HG03460 (cell line): ENCODE measurements around the gene TRIM75.
A peak's percentile ranks its signal among the peaks of the same experiment; 100 is the strongest.
"Not testable (repeated sequence)": the region's sequence is repeated elsewhere in the genome, so short reads cannot be mapped to it uniquely, and the experiment has no call there.

ENCODE experiments used
- ATAC-seq: cut with Tn5 transposase; IDR thresholded peaks from one replicate; pipeline ENCODE4 v1.9.1; 2021; ENCODE audit not compliant: unreplicated experiment

The TRIM75 gene

DNA sequence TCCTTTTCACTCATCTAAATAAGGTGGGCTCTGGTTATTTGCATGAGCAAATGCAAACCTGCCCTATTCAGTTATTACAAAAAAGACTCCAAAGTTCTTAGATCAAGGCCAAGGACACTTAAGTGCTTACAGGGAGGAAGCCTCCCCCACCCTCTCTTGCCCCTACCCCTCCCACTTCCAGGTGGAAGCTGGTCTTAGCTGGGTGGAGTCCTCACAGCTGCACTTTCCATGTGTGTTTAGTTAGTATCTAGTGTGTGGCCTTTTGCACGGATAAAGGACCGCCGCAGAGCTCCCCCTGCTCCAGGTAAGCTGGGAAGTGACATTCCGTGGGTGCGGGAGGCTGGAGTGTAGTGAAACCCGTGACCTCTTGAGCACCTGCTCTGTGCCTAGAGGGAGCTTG, at the start of gene TRIM75:
TSS of gene TRIM75 (plus strand) at position 222 of the 400 bp plus-strand sequence. CDS start 5,282 bp downstream, outside the sequence.
- ATAC-seq = no peak

DNA sequence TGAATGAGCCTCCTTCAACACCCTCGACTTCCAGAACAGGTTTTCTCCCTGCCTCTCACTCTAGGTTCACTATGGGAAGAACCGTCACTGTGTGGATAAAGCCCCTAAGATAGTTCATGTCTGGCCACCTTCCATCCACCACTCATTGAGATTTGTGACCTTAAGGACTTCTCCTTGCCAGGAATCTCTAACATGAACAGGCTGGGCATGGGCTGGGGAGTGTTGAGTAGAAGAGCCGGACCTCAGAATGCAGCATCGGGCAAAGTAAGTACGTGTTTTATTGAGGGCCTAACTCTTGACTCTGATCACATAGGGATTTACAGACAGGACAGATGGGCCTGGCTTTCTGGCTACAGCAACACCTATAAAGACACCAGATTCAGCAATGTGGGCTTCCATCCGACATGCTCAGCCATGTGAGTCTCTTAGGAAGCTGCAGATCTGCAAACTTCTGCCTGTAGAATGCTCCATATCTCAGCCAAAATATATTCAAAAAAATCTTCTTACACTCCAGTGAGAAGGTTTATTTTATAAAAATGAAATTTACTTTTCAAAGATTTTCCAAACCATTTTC, 48.2 kb upstream of the TRIM75 start:
- no peak for ATAC-seq

DNA sequence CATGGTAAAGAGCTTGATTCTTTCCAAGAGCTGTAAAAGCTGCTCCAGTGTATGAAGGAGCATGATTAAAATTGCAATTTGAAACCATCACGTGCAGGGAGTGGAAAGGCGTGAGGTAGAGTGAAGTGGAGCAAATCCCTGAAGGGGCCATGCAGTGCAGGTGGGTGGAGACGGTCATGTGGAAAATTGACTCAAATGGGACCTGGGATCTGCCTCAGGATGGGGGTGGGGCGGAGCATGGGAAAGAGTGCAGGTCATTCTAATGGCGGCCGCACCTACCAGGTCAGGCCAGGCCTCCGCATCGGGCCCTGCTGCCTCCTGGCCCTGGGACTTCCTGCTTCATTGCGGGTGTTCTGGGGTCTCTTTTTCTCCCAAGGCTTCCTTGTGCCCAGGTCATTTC, 47.2 kb upstream of the TRIM75 start:
- no peak for ATAC-seq

DNA sequence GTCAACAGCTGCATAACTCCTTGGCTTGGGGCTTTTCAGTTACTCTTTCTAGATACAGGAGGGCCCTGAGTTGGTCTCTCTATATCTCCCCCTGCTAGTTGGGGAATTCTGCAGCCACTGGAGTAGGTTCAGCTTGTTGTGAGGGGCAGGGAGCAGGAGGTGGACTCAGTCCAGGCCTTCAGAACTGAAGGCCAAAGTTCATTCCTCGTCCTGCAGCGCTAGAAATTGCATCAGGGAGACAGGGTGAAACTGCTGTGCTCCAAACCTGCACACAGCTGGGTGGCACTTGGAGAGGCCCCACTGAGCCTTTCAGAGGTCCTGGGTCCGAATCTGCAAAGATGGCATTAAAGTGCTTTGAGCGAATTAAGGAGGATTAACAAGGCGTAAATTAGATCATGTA, 46.8 kb upstream of the TRIM75 start:
- no peak for ATAC-seq

DNA sequence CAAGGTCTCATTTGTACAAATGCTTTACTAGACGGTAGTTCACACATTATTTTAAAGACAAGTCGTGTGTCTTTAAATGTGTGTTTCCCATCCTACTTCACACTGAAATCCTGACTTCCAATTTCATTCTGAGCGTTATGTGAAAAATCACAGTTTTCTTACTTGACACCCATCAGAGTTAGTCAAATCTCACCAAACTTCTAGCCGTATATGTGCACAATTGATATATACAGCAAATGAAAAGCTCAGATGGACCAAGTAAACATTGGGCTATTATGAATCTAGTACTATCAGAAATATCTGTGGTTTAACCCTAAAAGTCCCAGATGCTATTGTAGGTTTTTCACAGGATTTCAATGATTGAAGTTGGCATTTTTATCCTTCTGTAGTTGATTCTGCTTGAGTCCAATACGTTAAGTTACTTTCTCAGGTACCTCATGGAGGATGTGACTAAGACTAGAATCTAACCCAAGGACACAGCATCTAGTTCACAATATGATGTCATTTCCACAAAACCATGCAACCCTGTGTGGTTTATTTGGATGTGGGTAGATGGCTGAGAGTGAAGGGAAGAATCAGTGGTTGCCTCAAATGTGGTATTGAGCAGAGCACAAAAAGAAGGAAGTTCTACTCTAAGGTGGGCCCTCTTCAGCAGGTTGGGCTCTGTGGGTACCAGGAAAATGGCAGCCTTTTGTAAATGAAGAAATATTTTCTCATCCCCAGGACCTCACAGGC, 44.0 kb upstream of the TRIM75 start:
- ATAC-seq = peak; percentile 56

DNA sequence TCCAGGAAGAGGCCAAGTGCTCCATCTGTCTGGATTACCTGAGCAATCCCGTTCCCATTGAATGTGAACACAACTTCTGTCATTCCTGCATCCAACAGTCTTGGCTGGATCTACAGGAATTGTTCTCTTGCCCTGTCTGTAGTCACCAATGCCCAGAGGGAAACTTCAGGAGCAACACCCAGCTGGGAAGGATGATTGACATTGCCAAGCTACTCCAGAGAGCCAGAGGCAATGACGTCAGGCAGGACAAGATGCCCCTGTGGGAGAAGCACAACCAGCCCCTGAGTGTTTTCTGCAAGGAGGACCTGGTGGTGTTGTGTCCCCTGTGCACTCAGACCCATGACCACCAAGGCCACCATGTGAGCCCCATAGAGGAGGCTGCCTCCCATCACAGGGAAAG, 43.2 kb upstream of the TRIM75 start:
- no peak for ATAC-seq

DNA sequence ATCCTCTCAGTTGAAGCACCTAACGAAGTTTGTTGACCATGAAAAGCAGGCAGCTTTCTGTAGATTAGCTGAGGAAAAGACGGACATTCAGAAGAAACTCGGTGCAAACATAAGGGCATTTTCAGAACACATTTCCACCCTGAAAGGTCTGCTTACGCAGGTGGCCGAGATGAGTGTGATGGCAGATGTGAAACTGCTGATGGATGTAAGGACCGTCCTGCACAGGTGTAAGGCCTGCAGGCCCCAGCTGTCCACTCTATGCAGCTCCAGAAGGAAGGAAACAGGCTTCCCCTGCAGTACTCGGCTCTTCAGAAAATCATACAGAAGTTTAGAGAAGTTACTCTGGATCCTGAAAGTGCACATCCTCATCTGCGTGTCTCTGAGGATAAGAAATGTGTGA, 42.7 kb upstream of the TRIM75 start:
- no peak for ATAC-seq

DNA sequence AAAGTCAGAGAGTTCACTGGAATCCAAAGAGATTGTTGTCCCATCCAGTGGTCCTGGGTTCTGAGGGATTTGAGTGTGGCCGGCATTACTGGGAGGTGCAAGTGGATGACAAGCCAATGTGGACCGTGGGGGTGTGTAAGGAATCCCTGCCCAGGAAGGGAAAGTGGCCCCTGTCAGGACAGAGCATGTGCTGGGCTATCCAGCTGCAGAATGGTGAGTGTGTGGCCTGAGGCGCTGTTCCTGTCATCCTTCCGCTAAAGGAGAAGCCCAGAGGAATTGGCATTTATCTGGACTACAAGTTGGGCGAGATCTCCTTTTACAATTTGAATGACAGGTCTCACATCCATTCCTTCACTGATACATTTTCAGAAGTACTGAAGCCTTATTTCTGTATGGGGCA, 42.3 kb upstream of the TRIM75 start:
- ATAC-seq = no peak

DNA sequence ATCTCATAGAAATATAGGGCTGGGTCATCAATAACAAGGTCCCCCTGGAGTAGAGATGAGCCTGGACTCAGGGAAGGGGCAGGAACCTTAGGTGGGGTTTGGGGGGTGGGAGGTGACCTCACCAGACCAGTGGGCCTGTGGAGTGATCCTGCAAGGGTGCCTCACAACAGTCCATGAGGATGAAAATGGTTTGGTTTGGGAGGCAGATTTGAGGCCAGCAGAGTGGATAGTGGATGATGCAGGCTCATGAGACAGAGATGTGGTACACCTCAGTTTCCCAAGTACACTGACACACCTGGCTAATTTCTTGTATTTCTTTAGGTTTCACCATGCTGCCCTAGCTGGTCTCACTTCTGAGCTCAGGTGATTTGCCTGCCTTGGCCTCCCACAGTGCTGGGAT, 40.0 kb upstream of the TRIM75 start:
- ATAC-seq = no peak

DNA sequence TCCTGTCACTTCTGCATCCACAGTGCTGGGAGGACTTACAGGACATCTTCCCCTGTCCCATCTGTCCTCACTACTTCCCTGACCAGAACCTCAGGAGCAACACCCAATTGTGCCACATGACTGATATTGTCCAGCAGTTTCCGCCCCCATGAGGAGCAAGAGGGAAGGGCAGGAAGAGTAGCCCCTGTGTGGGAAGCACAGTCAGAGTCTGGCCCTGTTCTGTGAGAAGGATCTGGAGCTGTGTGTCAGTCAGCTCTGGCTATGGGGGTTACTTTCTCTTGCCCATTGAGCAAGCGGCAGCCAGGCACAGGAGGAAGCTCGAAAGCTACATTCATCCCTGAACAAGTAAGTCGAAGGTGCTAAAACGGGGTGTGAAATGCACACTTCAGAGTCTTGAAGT, 36.7 kb upstream of the TRIM75 start:
- no peak for ATAC-seq

DNA sequence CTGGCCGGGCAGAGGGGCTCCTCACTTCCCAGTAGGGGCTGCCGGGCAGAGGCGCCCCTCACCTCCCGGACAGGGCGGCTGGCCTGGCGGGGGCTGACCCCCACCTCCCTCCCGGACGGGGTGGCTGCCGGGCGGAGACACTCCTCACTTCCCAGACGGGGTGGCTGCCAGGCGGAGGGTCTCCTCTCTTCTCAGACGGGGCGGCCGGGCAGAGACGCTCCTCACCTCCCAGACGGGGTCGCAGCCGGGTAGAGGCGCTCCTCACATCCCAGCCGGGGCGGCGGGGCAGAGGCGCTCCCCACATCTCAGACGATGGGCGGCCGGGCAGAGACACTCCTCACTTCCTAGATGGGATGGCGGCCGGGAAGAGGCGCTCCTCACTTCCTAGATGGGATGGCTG, 33.7 kb upstream of the TRIM75 start:
- ATAC-seq = not testable (repeated sequence)

DNA sequence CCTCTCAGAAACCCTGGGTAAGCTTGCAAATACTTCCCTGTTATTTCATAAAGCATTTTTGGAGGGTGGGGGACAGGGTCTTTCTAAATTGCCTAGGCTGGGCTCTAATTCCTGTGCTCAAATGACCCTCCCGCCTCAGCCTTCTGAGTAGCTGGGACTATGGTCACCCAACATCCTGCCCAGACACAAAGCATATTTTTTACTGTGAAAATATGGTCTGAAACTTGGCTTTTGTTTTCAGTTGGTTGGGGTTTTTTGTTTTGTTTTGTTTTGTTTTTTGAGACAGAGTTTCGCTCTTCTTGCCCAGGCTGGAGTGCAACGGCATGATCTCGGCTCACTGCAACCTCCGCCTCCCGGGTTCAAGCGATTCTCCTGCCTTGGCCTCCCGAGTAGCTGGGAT, 27.9 kb upstream of the TRIM75 start:
- ATAC-seq = not testable (repeated sequence)

DNA sequence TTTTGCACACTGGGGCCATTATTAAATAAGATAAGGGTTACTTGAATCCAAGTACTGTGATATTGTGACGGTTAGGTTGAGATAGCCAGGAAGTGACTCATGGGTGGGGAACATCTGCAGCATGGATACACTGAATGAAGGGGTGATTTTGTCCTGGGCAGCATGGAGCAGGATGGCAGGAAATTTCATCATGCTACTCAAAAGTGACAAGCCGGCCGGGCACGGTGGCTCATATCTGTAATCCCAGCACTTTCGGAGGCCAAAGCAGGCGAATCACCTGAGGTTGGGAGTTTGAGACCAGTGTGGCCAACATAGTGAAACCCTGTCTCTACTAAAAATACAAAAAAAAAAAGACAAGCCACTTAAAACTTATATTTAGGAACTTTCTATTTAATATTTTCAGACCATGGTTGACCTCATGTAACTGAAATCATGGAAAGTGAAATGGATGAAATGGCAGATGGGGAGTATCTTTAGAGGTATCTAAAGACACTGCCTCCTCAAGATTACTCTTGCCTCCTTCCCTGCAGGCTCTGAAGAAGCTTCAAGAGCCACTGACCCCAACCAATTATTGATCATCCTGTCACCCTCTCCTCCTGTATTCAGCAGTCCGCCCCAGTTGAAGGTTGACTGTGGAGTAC, 25.8 kb upstream of the TRIM75 start:
- ATAC-seq = no peak

DNA sequence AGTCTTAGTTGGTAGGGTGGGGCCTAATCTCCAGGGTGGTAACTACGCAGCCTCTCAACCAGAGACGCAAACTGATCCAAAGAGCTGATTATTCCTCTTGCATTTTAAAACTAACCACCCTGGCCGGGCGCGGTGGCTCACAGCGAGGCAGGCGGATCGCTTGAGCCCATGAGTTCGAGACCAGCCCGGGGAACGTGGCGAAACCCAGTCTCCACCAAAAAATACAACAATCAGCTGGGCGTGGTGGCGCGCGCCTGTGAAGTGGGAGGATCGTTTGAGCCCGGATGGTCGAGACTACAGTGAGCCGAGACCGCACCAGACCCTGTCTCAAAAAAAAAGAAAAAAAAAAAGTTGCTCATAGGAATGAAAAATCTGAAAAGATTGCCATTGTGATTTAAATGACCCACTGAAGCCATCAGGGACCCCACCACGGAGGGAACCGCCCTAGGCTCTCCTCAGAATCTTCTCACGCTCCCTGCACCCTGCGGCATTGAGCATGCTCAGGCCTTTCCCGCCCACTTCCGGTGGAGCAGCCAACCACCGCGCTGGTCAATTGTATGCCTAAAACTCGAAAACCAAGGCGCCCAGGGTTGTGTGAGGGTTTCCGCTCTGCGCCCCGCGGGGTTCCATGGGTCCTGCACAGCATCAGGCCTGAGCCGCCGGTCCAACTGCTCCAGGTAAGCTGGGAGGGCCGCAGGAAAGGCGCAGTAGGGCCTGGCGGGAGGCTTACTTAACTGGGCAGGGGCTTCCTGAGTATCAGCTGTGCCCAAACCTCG, 22.0 kb upstream of the TRIM75 start, which contains the start of gene TRIM60:
TSS of gene TRIM60 (plus strand) at position 564 of the 776 bp plus-strand sequence. CDS start 8,074 bp downstream, outside the sequence.
- no peak for ATAC-seq

DNA sequence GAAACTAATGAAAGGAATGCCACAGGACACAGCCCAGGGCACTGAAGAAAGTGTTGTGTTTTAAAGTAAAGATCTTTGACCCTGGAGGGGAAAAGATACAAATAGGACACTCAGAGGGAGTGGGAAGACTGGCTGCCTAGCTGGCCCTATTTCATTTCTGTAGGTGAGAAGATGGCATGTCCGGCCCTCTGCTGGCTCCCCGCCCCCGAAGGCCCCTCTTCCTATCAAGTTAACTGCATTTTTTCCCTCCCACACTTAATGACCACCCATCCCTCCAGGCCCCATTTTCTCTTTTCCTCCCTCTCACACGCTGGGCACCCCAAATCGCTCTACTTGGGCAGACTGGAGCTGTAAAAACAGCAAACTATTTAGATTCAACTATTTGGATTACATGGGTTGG, 5.5 kb upstream of the TRIM75 start:
- no peak for ATAC-seq

DNA sequence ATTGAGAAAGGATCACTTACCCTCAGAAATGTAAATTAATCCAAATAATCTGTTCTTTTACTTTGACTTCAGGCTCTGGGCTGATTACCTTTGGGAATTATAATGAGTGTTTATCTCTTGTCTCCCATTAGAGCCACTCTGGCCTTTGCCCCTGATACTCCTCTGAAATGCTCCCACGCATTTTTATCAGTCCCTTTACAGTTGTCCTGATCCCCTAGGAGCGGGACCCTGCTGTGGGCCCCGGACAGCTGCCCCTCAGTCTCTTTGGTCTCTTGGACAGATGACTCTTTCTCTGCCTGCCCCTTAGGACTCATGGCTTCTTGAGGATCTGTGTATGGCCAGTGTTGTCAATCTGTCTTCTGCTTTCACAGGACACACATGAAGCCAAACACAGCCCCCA, 1.0 kb upstream of the TRIM75 start:
- no peak for ATAC-seq

DNA sequence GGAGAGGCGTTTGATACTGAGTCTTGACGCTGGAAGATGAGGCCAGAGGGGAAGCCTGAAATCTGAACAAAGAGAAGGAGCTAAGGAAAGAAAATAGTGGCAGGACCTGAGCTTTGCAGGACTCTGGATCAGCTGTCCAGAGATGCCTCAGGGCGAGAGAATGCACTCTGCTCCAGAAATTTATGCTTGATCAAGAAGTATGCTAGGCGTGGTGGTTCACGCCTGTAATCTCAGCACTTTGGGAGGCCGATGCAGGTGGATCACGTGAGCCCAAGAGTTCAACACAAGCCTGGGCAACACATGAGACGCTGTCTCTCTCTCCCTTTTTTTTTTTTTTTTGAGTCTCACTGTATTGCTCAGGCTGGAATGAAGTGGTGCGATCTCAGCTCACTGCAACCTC, 1.9 kb downstream of the TRIM75 start:
- no peak for ATAC-seq

DNA sequence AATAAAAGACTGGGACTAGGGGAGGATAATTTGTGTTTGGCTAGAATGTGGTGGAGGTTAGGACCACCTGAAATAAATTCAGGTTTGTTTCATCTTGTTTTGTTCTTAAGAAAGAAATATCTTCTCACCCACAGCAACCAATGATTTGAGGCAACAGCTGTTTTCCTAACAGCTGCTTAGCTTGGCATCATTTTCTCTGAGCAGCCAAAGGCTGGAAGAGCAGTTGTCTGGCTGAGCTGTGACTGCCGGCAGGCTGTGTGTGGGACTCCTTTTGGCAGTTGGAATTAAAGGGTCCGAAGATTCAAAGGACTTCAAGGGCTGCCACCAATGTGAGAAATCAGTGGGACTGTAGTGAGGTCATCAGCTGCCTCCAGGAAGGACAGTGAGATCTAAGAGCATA, 5.0 kb downstream of the TRIM75 start:
- no peak for ATAC-seq

DNA sequence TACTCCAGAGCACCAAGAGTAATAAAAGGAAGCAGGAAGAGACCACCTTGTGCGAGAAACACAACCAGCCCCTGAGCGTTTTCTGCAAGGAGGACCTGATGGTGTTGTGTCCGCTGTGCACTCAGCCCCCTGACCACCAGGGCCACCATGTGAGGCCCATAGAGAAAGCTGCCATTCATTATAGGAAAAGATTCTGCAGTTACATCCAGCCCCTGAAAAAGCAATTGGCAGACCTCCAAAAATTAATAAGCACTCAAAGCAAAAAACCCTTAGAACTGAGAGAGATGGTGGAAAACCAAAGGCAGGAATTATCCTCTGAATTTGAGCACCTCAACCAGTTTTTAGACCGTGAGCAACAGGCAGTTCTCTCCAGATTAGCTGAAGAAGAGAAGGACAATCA, 5.7 kb downstream of the TRIM75 start:
- ATAC-seq = no peak

DNA sequence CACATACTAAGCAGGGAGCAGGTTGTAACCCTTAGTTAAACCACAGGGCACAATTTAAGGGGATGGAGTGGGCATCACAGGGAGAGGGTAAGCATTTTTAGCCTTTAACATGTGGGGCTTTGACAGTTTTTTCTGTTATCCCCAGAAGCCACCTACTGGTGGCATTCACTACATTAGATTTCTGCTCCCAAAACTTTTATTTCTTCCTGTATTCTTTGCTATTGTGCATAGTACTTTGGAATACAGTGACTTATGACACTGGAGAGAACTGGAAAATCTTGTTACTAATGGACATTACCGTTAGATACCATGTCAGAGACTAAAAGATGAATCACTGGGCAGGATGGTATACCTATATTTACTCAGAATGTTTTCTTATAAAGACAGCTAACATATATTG, 7.3 kb downstream of the TRIM75 start:
- ATAC-seq = no peak

DNA sequence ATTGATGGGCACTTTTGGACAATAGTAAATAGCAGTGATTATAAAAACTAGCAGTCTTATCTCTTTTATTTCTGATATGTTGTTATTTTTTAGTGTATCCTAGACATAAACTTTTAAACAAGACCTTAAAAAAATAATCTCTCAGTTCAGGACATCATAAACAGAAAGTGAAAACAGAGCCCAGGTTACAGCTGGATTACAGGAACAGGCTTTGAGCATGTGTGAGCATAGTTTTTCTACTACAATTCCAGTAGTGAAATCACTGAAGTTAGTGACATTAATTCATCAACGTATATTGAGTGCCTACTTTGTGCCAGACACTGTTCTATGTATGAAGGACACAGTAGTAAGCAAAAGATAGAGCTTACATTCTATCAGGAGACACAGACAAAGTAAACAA, 16.9 kb downstream of the TRIM75 start:
- no peak for ATAC-seq

DNA sequence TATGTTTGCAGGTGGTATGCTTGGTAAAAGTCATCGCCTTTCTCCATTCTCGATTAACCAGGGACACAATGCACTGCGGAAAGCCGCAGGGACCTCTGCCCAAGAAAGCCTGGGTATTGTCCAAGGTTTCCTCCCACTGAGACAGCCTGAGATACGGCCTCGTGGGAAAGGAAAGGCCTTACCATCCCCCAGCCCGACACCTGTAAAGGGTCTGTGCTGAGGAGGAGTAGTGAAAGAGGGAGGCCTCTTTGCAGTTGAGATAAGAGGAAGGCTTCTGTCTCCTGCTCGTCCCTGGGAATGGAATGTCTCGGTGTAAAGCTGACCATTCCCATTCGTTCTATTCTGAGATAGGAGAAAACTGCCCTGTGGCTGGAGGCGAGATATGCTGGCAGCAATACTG, 19.7 kb downstream of the TRIM75 start:
- ATAC-seq = not testable (repeated sequence)
